Bronchial epithelial cell (primary cell): ENCODE data around the gene ABI3BP. TPM values are rescaled to one million over a fixed set of nuclear protein-coding genes. Genes with fewer than 3 reads are reported as not detected.
A peak's percentile ranks its signal among the peaks of the same experiment; 100 is the strongest.

Experiments
- DNase-seq: peaks from one replicate; pipeline ENCODE4 v3.0.0-alpha.2; 2010; ENCODE audit warnings: low read depth
- FAIRE-seq: peaks from 2 replicates; lab custom pipeline; 2011; peaks lifted over from hg19 to GRCh38; lab: Jason Lieb, UNC
- H3K27me3 ChIP-seq: 2 replicates; pipeline ENCODE4 v1.5.1; 2011; ENCODE audit warnings: low read length; ENCODE audit not compliant: control insufficient read depth, insufficient read depth
- H3K36me3 ChIP-seq: 2 replicates; pipeline ENCODE4 v1.5.1; 2011; ENCODE audit warnings: low read length; ENCODE audit not compliant: control insufficient read depth, insufficient read depth
- H3K4me3 ChIP-seq: 2 replicates; pipeline ENCODE4 v1.5.1; 2011; ENCODE audit warnings: mild to moderate bottlenecking, low read depth, low read length, control low read depth
- total RNA-seq: library from RNA; depleted of rRNA; stranded (reverse); fragments of >200 nt; gene quantifications from 2 replicates; pipeline ENCODE4 v1.2.1, GENCODE V29; 2014
- TF ChIP-seq, protein P1 (sequence below): IDR thresholded peaks from 2 replicates; pipeline ENCODE4 v1.5.1; 2011; ENCODE audit warnings: mild to moderate bottlenecking, moderate library complexity, low read length, control low read depth, inconsistent platforms; ENCODE audit not compliant: insufficient read depth, severe bottlenecking

ABI3BP gene
- total RNA-seq, 1 donor from 2014 or later: 0.53 TPM

GRCh38 chr3:100831629-100832028 is 161.6 kb downstream of the ABI3BP start:
- Histone ChIP-seq H3K36me3 (no peaks in the 10 kb centered on the region), H3K4me3 (no peak overlapping the region), H3K27me3 (no peaks in the 10 kb centered on the region)
- TF ChIP-seq, protein P1, sequence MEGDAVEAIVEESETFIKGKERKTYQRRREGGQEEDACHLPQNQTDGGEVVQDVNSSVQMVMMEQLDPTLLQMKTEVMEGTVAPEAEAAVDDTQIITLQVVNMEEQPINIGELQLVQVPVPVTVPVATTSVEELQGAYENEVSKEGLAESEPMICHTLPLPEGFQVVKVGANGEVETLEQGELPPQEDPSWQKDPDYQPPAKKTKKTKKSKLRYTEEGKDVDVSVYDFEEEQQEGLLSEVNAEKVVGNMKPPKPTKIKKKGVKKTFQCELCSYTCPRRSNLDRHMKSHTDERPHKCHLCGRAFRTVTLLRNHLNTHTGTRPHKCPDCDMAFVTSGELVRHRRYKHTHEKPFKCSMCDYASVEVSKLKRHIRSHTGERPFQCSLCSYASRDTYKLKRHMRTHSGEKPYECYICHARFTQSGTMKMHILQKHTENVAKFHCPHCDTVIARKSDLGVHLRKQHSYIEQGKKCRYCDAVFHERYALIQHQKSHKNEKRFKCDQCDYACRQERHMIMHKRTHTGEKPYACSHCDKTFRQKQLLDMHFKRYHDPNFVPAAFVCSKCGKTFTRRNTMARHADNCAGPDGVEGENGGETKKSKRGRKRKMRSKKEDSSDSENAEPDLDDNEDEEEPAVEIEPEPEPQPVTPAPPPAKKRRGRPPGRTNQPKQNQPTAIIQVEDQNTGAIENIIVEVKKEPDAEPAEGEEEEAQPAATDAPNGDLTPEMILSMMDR: no peak
- FAIRE-seq: no peak
- no peak for DNase-seq

DNA sequence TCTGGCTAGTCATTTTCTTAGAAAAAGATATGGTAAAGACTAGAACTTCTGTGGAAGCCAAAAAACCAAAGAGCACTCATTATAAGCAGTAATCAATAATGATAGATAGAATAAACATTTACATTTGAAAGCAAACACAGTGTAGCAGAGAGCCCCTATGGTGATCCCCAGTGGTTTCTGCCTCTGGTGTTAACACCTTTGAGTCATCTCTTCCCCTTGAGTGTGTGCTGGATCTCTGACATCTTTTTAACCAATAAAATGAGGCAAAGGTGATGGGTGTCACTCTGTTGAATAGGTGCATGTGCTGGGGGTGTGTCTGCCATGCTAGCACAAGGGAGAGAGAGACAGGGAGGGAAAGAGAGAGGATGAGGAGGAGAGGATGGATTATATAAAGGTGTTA is 162.3 kb downstream of the ABI3BP start:
- no peak for FAIRE-seq

GRCh38 chr3:100825574-100825973 is 167.6 kb downstream of the ABI3BP start:
- no peaks in the 10 kb centered on the region for H3K36me3 ChIP-seq
- no peaks in the 10 kb centered on the region for H3K27me3 ChIP-seq
- DNase-seq (no peak), FAIRE-seq (peak; percentile 87)
- TF ChIP-seq, protein P1: no peak
- no peak overlapping the region for H3K4me3 ChIP-seq

More for the DNA sequence above, 162.3 kb downstream of the ABI3BP start:
- TF ChIP-seq, protein P1: no peak
- H3K36me3 ChIP-seq: no peaks in the 10 kb centered on the region
- DNase-seq: no peak
- no peaks in the 10 kb centered on the region for H3K27me3 ChIP-seq
- no peak overlapping the region for H3K4me3 ChIP-seq

DNA sequence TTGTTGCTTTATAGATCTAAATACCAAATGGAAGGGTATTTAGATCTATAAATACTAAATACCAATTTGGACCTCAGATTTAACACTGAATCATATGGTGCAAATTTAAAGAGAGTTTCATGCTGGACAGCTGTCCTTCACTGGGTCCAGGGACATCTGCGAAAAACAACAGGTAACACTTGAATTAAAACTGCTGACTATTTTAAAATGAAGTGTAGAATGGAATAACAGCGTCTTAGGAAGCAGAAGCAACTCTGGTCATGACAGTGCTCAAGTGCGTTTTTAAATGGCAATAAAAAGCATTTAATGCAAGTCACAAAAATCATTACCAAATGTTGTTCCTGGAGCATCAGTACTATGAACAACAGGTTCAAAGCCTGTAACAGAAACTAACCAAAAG is 177.6 kb downstream of the ABI3BP start:
- no peak overlapping the region for H3K4me3 ChIP-seq
- H3K27me3 ChIP-seq: no peaks in the 10 kb centered on the region
- FAIRE-seq (no peak), DNase-seq (no peak)
- TF ChIP-seq, protein P1: no peak
- H3K36me3 ChIP-seq: no peaks in the 10 kb centered on the region

DNA sequence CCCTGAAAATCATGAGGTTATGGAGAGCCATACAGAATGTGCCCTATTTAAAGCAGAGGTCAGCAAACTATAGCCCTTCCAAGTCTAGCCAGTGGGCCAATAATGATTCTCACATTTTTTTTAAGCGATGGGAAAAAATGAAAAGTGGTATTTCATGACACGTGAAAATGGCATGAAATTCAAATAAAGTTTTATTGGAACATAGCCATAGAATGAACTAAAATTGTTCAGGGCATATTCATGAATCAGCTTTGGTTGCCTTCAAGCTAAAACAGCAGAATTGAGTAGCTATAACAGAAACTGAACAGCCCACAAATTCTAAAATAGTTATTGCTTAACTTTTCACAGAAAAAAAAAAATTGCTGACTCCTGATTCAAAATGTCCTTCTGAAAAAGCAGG is 179.4 kb downstream of the ABI3BP start:
- TF ChIP-seq, protein P1: no peak
- Histone ChIP-seq H3K4me3 (no peak overlapping the region), H3K27me3 (no peaks in the 10 kb centered on the region), H3K36me3 (no peaks in the 10 kb centered on the region)
- DNase-seq (no peak), FAIRE-seq (no peak)
